HG03196 (cell line): ENCODE results near the gene EGFL7.

Experiments
- ATAC-seq: cut with Tn5 transposase; IDR thresholded peaks from one replicate; pipeline ENCODE4 v1.9.1; 2021; ENCODE audit not compliant: unreplicated experiment

EGFL7 gene

GRCh38 chr9:136662656-136663581, at the start of gene EGFL7:
EGFL7 (plus strand) TSS chr9:136662916; CDS start chr9:136668283, 5,367 bp downstream.
- ATAC-seq = no peak

GRCh38 chr9:136613824-136614371, 48.8 kb upstream of the EGFL7 start:
- no peak for ATAC-seq

GRCh38 chr9:136614372-136614922, 48.3 kb upstream of the EGFL7 start:
- no peak for ATAC-seq

- no peak for ATAC-seq
Measured at GRCh38 chr9:136614967-136615623, 47.6 kb upstream of the EGFL7 start.

- no peak for ATAC-seq
Measured at GRCh38 chr9:136615631-136616306, 46.9 kb upstream of the EGFL7 start.

- no peak for ATAC-seq
Measured at GRCh38 chr9:136616307-136616635, 46.4 kb upstream of the EGFL7 start.

- no peak for ATAC-seq
Measured at GRCh38 chr9:136616948-136617695, 45.6 kb upstream of the EGFL7 start.

GRCh38 chr9:136617746-136618579, 44.8 kb upstream of the EGFL7 start:
- ATAC-seq = no peak

GRCh38 chr9:136618580-136619547, 43.9 kb upstream of the EGFL7 start:
- no peak for ATAC-seq

GRCh38 chr9:136619742-136620440, 42.8 kb upstream of the EGFL7 start:
- no peak for ATAC-seq

- no peak for ATAC-seq
Measured at GRCh38 chr9:136620441-136621018, 42.2 kb upstream of the EGFL7 start.

- no peak for ATAC-seq
Measured at GRCh38 chr9:136621019-136621733, 41.5 kb upstream of the EGFL7 start.

GRCh38 chr9:136621734-136622093, 41.0 kb upstream of the EGFL7 start:
- ATAC-seq = no peak

- no peak for ATAC-seq
Measured at GRCh38 chr9:136622538-136622948, 40.2 kb upstream of the EGFL7 start.

- no peak for ATAC-seq
Measured at GRCh38 chr9:136623016-136623841, 39.5 kb upstream of the EGFL7 start.

GRCh38 chr9:136623842-136624183, 38.9 kb upstream of the EGFL7 start:
- ATAC-seq = no peak
